B cell (primary cell): Measurements from ENCODE around the gene RHCE. TPM values are rescaled to one million over a fixed set of nuclear protein-coding genes. Genes with fewer than 3 reads are reported as not detected.
"Not testable (repeated sequence)": the region's sequence is repeated elsewhere in the genome, so short reads cannot be mapped to it uniquely, and the experiment has no call there.

ENCODE experiments used
- ATAC-seq: fragments of 200-7000 bp; cut with Tn5 transposase; one replicate; pipeline ENCODE4 v1.10.0; 2021; ENCODE audit warnings: low read depth, mild to moderate bottlenecking, moderate number of reproducible peaks, moderate library complexity
- CTCF ChIA-PET: fragments of 350-600 bp; sonication (Branson Sonifier 250); formaldehyde crosslinking; loops from one replicate; lab custom pipeline; 2021; ENCODE audit warnings: antibody characterized with exemption, inconsistent platforms; lab: Charles Lee
- POLR2A ChIA-PET: fragments of 350-600 bp; sonication (Branson Sonifier 250); formaldehyde crosslinking; loops from one replicate; lab custom pipeline; 2021; ENCODE audit warnings: antibody characterized with exemption; lab: Charles Lee
- DNase-seq: peaks from one replicate; pipeline ENCODE4 v3.0.0; 2013
- H2AFZ ChIP-seq: 2 replicates; pipeline ENCODE4 v1.6.1; 2012; ENCODE audit warnings: mild to moderate bottlenecking, low read depth, low read length; ENCODE audit not compliant: insufficient read depth, poor library complexity, severe bottlenecking
- H3K27ac ChIP-seq, 2 donors: 1 replicate in 1 of 2; 2 replicates in 1 of 2; pipeline ENCODE4 v1.5.1; 2012 to 2013; ENCODE audit warnings: low read length in 2 of 2, mild to moderate bottlenecking in 2 of 2, moderate library complexity in 1 of 2
- H3K27me3 ChIP-seq, 4 experiments: fragments of 200-600 bp in 1 of 4; sonication (generic) in 1 of 4; replicated peaks in 1 of 4; 1 replicate in 2 of 4; 2 replicates in 2 of 4; pipeline versions ENCODE4 v1.6.1 to v1.7.0; 2013 to 2016; ENCODE audit warnings: low read length in 3 of 4, mild to moderate bottlenecking in 2 of 4, mixed read lengths in 1 of 4, moderate library complexity in 1 of 4; ENCODE audit not compliant: insufficient read depth in 4 of 4, control insufficient read depth in 3 of 4; ENCODE audit errors: control extremely low read depth in 1 of 4
- H3K36me3 ChIP-seq, 2 experiments: replicated peaks in 1 of 2; 1 replicate in 1 of 2; 2 replicates in 1 of 2; pipeline versions ENCODE4 v1.6.1 to v1.7.1; 2013; ENCODE audit warnings: low read length in 1 of 2; ENCODE audit not compliant: insufficient read depth in 2 of 2, control insufficient read depth in 1 of 2; ENCODE audit errors: control extremely low read depth in 1 of 2, extremely low read depth in 1 of 2
- H3K4me1 ChIP-seq, 2 donors: fragments of 200-600 bp in 1 of 2; sonication (generic) in 1 of 2; 1 replicate in 1 of 2; 2 replicates in 1 of 2; pipeline versions ENCODE4 v1.5.1 to v1.6.1; 2013 to 2017; ENCODE audit warnings: low read length in 2 of 2; ENCODE audit not compliant: control insufficient read depth in 2 of 2, insufficient read depth in 2 of 2
- H3K4me2 ChIP-seq: replicated peaks from 2 replicates; pipeline ENCODE3; 2012; ENCODE audit warnings: mild to moderate bottlenecking, low read depth, low read length; ENCODE audit not compliant: poor library complexity, severe bottlenecking
- H3K4me3 ChIP-seq, 5 experiments: fragments of 200-600 bp in 1 of 5; sonication (generic) in 1 of 5; 1 replicate in 3 of 5; 2 replicates in 2 of 5; pipeline versions ENCODE4 v1.5.1 to v1.7.0; 2011 to 2016; ENCODE audit warnings: low read length in 4 of 5, mild to moderate bottlenecking in 4 of 5, low read depth in 2 of 5, control low read depth in 1 of 5, moderate library complexity in 1 of 5; ENCODE audit not compliant: insufficient read depth in 1 of 5; ENCODE audit errors: control extremely low read depth in 1 of 5, extremely low read depth in 1 of 5
- H3K79me2 ChIP-seq: fragments of 200-600 bp; sonication (generic); one replicate; pipeline ENCODE4 v1.6.0; 2016; ENCODE audit warnings: low read length; ENCODE audit not compliant: control insufficient read depth, insufficient read depth
- H3K9ac ChIP-seq: fragments of 200-600 bp; sonication (generic); 2 replicates; pipeline ENCODE4 v1.6.1; 2017; ENCODE audit warnings: mild to moderate bottlenecking, low read length, moderate library complexity
- H3K9me3 ChIP-seq, 3 donors: one replicate each; pipeline versions ENCODE4 v1.6.1 to v1.7.1; 2013; ENCODE audit warnings: low read length in 2 of 3; ENCODE audit not compliant: control insufficient read depth in 2 of 3, insufficient read depth in 1 of 3; ENCODE audit errors: control extremely low read depth in 1 of 3
- H4K20me1 ChIP-seq: 2 replicates; pipeline ENCODE4 v1.6.0; 2012; ENCODE audit warnings: mild to moderate bottlenecking, low read length; ENCODE audit not compliant: insufficient read depth, control insufficient read depth, poor library complexity, severe bottlenecking
- H3K27ac Mint-ChIP-seq: one replicate; pipeline ENCODE4 v1.8.0; 2021; ENCODE audit warnings: mixed read lengths
- H3K27me3 Mint-ChIP-seq: one replicate; pipeline ENCODE4 v1.8.0; 2021; ENCODE audit warnings: mixed read lengths
- H3K4me1 Mint-ChIP-seq: one replicate; pipeline ENCODE4 v1.8.0; 2021; ENCODE audit warnings: mixed read lengths
- H3K4me3 Mint-ChIP-seq: one replicate; pipeline ENCODE4 v1.8.0; 2021; ENCODE audit warnings: mixed read lengths
- H3K9me3 Mint-ChIP-seq: one replicate; pipeline ENCODE4 v1.8.0; 2022; ENCODE audit warnings: mixed read lengths; ENCODE audit not compliant: insufficient read depth
- EZH2 ChIP-seq: IDR thresholded peaks from 2 replicates; pipeline ENCODE4 v1.6.1; 2012; ENCODE audit warnings: borderline replicate concordance, low read depth, mild to moderate bottlenecking, moderate library complexity, low read length; ENCODE audit not compliant: insufficient read depth, poor library complexity, severe bottlenecking
- WGBS: methylation state at CpG from one replicate; pipeline ENCODE4 v1.1.5; 2013; ENCODE audit warnings: missing lambda C conversion rate; ENCODE audit not compliant: insufficient coverage; 5-methylcytosine and 5-hydroxymethylcytosine counted together
- intact Hi-C: fragments of 100-400 bp; cut with micrococcal nuclease; formaldehyde crosslinking; loops from one replicate; pipeline ENCODE4 v1.10.0; 2022
- polyA plus RNA-seq: library from polyadenylated mRNA; depleted of rRNA; stranded (reverse); fragments of >200 nt; gene quantifications from 2 replicates; pipeline ENCODE4 v1.2.3, GENCODE V29; 2012
- total RNA-seq, 2 donors: library from RNA; stranded (reverse); fragments of 120-200 nt in 1 of 2; gene quantifications; 1 replicate in 1 of 2; 2 replicates in 1 of 2; pipeline versions ENCODE4 v1.2.3 to v1.2.4, GENCODE V29; 2013 to 2022
- TF ChIP-seq, protein P1 (sequence below): fragments of 200-600 bp; IDR thresholded peaks from one replicate; pipeline ENCODE4 v1.8.0; 2022; ENCODE audit warnings: antibody characterized with exemption, mild to moderate bottlenecking

RHCE gene
- total and polyA plus RNA-seq, 2 donors (not counting 1 experiment from before 2014, with no cell fraction given): 0.28 TPM; not detected in 1

- intact Hi-C loops: no loop called here
Measured at GRCh38 chr1:25392841-25393240, 27.8 kb downstream of the RHCE start.

DNA sequence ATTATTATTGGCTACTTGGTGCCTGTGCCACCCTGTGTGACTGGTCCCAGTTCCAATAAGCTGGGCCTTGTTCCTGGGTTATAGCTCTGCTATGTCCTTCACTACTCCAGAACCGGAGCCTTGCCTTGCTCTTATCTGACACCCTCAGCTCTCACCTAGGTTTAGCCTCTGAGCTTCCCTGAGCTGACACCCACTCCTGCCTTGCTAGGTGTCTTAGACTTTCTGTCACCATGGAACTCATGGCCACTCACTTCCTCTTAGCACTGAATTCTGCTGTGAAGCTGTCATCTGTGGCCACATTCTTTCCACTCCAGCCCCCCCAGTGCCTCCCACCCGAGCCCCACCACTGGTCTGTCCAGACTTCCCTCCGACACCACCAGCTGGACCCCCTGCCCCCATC, 30.9 kb downstream of the RHCE start:
- H3K27ac Mint-ChIP-seq, H3K4me1 Mint-ChIP-seq, POLR2A ChIA-PET, H3K27me3 ChIP-seq, ATAC-seq, H3K27ac ChIP-seq, H3K9me3 Mint-ChIP-seq, H3K79me2 ChIP-seq, CTCF ChIA-PET, H3K9ac ChIP-seq, intact Hi-C loops, DNase-seq, H3K9me3 ChIP-seq, H3K4me3 ChIP-seq, H3K4me3 Mint-ChIP-seq, H3K36me3 ChIP-seq, H4K20me1 ChIP-seq, H3K4me2 ChIP-seq, H3K4me1 ChIP-seq, H2AFZ ChIP-seq: not testable (repeated sequence)
- 68% methylated on average over 3 of the region's 3 CpGs for WGBS
- H3K27me3 Mint-ChIP-seq: peaks cover 19% of the 10 kb centered on the region

More at GRCh38 chr1:25392841-25393240, 27.8 kb downstream of the RHCE start:
- Mint-ChIP-seq H3K4me1 (peaks cover 1% of the 10 kb centered on the region), H3K4me3 (no peak overlapping the region), H3K27ac (no peak overlapping the region), H3K9me3 (no peaks in the 10 kb centered on the region), H3K27me3 (peaks cover 11% of the 10 kb centered on the region)
- ChIA-PET CTCF (no interaction called here), POLR2A (no interaction called here)
- no peak overlapping the region for H3K4me2 ChIP-seq
- ATAC-seq: no peak
- H3K79me2 ChIP-seq: no peaks in the 10 kb centered on the region
- DNase-seq: no peak
- H3K27me3 ChIP-seq: no peaks in the 10 kb centered on the region
- no peaks in the 10 kb centered on the region for H3K36me3 ChIP-seq
- no peaks in the 10 kb centered on the region for H3K9me3 ChIP-seq
- TF ChIP-seq, protein P1, sequence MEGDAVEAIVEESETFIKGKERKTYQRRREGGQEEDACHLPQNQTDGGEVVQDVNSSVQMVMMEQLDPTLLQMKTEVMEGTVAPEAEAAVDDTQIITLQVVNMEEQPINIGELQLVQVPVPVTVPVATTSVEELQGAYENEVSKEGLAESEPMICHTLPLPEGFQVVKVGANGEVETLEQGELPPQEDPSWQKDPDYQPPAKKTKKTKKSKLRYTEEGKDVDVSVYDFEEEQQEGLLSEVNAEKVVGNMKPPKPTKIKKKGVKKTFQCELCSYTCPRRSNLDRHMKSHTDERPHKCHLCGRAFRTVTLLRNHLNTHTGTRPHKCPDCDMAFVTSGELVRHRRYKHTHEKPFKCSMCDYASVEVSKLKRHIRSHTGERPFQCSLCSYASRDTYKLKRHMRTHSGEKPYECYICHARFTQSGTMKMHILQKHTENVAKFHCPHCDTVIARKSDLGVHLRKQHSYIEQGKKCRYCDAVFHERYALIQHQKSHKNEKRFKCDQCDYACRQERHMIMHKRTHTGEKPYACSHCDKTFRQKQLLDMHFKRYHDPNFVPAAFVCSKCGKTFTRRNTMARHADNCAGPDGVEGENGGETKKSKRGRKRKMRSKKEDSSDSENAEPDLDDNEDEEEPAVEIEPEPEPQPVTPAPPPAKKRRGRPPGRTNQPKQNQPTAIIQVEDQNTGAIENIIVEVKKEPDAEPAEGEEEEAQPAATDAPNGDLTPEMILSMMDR: no peak
- no peak for TF ChIP-seq EZH2
- H2AFZ ChIP-seq: no peak overlapping the region
- 100% methylated on average over 2 of the region's 6 CpGs for WGBS
- no peaks in the 10 kb centered on the region for H3K4me1 ChIP-seq
- no peak overlapping the region for H3K27ac ChIP-seq
- H3K9ac ChIP-seq: no peak overlapping the region
- no peaks in the 10 kb centered on the region for H4K20me1 ChIP-seq
- H3K4me3 ChIP-seq: no peak overlapping the region

GRCh38 chr1:25388691-25389090, 31.9 kb downstream of the RHCE start:
- H3K36me3 ChIP-seq, H3K4me3 Mint-ChIP-seq, H3K9me3 ChIP-seq, H4K20me1 ChIP-seq, H3K27me3 ChIP-seq, H3K4me1 Mint-ChIP-seq, H2AFZ ChIP-seq, H3K4me2 ChIP-seq, ATAC-seq, H3K27ac ChIP-seq, CTCF ChIA-PET, H3K79me2 ChIP-seq, H3K9ac ChIP-seq, H3K27ac Mint-ChIP-seq, POLR2A ChIA-PET, intact Hi-C loops, H3K9me3 Mint-ChIP-seq, DNase-seq, H3K4me3 ChIP-seq, H3K4me1 ChIP-seq: not testable (repeated sequence)
- H3K27me3 Mint-ChIP-seq: peaks cover 15% of the 10 kb centered on the region
- WGBS: 89% methylated on average over 4 of the region's 9 CpGs
